Measurements from ENCODE around the gene PDGFA. TPM values are rescaled to one million over a fixed set of nuclear protein-coding genes. Genes with fewer than 3 reads are reported as not detected.

The PDGFA gene
- total RNA-seq, 1 donor from 2014 or later: 53.9 TPM

Other genes starting within 250 kb of the PDGFA start
- not detected in 2 replicates for gene FOXL3, start 229.7 kb downstream of the PDGFA start, total RNA-seq
- gene DNAAF5, start 206.9 kb upstream of the PDGFA start, total RNA-seq: 14.4 and 18.8 TPM in 2 replicates
- gene PRKAR1B, start 207.4 kb upstream of the PDGFA start, total RNA-seq: 39.5 and 74.2 TPM in 2 replicates

All from dermis microvascular lymphatic vessel endothelial cell (primary cell).